GM21529 (cell line): ENCODE results near the gene PPP2R3B.
"Not testable (repeated sequence)": the region's sequence is repeated elsewhere in the genome, so short reads cannot be mapped to it uniquely, and the experiment has no call there.

Source experiments
- ATAC-seq: cut with Tn5 transposase; IDR thresholded peaks from one replicate; pipeline ENCODE4 v1.9.1; 2021; ENCODE audit not compliant: unreplicated experiment

PPP2R3B gene

GRCh38 chrX:305781-306613 lies 80.7 kb downstream of the PPP2R3B start:
- ATAC-seq: not testable (repeated sequence)

DNA sequence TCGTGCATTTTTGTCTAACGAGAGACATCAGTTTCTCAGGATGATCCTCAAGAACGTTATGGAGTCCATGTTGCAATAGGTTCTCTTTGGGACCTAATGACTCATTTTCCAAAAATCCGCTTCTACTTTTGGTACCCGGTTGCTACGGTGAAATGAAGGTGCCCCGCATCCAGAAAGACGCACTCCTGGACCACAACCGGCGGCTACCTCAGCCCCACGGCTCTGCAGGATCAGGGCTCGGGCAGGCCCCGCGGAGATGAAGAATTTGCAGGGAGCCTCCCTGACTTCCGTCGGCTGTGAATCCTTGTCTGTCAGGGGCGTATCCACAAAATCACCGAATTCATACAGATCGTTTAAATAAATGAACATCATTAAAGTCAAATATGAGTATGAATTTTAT lies 83.7 kb downstream of the PPP2R3B start:
- no peak for ATAC-seq

DNA sequence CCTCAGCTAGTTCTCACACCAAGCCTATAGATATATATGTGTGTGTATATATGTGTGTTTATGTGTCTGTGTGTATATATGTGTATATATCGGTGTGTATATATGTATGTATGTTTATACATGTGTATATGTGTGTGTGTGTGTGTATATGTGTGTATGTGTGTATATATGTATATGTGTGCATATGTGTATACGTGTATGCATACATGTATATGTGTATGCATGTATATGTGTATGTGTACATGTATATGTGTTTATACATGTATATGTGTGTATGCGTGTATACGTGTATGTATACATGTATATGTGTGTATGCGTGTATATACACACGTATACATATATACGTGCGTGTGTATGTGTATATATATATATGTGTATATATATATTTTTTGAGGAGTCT lies 86.4 kb downstream of the PPP2R3B start:
- ATAC-seq: no peak

DNA sequence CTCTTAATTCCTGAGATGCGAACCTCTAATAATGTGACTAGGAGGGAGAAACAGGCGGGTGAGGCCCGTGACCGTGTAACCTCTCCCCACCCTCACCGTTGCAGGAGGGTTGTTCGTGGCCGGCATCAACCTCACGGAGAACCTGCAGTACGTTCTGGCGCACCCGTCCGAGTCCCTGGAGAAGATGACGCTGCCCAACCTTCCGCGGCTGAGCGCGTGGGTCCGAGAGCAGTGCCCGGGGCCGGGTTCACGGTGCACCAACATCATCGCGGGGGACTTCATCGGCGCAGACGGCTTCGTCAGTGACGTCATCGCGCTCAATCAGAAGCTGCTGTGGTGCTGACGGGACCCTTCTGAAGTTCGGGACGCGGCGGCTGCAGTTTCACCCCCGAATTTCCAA lies 87.7 kb downstream of the PPP2R3B start:
- no peak for ATAC-seq

- ATAC-seq: no peak
Measured at GRCh38 chrX:295136-295535, 91.6 kb downstream of the PPP2R3B start.

- no peak for ATAC-seq
Measured at GRCh38 chrX:292900-293897, 93.5 kb downstream of the PPP2R3B start.

GRCh38 chrX:291411-291901 lies 95.3 kb downstream of the PPP2R3B start:
- no peak for ATAC-seq

GRCh38 chrX:290476-291166 lies 96.1 kb downstream of the PPP2R3B start:
- no peak for ATAC-seq

GRCh38 chrX:288561-288991 lies 98.1 kb downstream of the PPP2R3B start:
- no peak for ATAC-seq

GRCh38 chrX:287670-288069 lies 99.0 kb downstream of the PPP2R3B start:
- no peak for ATAC-seq

- ATAC-seq: no peak
Measured at GRCh38 chrX:285076-285677, 101.5 kb downstream of the PPP2R3B start.
